ENCODE data around the gene ADTRP. TPM values are rescaled to one million over a fixed set of nuclear protein-coding genes. Genes with fewer than 3 reads are reported as not detected.

ADTRP gene
- total RNA-seq, 2 experiments from 2014 or later = 20.0 to 21.9 TPM

DNA sequence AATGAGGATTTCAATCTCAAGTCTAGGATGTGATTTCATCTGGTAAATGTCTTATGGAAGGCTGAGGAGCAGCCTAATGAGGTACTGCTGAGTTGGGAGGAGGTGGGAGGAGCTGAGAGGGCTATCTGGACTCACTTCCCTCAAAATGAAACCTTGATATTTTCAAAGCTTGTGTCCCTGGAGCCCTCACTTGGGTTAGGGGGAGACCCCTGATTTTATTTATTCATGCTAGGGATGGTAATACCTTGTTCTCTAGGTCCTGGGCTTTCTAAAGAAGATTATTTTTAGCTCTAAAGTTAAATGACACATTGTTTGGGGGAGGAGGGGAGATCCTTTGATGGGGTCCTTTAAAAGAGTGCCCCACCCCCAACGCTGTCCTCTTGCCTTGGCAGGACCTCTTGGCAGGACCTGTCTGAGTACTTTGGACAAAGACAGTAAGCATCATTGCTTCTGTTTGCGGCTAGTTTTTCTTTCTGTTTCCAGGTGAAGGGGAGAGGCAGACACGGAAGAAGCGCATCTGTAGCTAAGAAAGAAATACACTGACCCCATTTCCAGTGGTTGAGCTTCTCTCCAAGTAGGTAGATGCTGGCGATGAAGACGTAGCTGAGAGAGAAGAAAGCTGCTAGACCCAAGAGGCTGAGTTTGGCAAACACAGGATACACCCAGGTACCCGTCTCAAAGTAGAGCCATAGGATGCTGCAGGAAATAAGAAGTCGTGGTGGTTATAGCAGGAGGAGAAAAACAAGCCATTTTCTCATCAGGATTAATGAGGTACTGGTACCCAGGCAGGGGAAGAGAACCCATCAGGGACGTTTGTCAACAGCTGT lies 55.6 kb downstream of the ADTRP start:
- Mint-ChIP-seq H3K36me3 (ENCODE audit: low read depth) (peaks cover 76% of the 10 kb centered on the region), H3K9me3 (peaks cover 8% of the 10 kb centered on the region), H3K4me3 (peak overlapping the region; percentile 56), H3K27me3 (no peaks in the 10 kb centered on the region), H3K4me1 (ENCODE audit: low read depth) (peaks cover 55% of the 10 kb centered on the region), H3K27ac (peak overlapping the region; percentile 80)
- intact Hi-C loops (cut with micrococcal nuclease) = no loop called here
- no peak for TF ChIP-seq CTCF (IDR thresholded peaks at IDR 0.05)
- ChIA-PET POLR2A (interaction anchor here (0.5 to 4.0 kb wide), 6 partner anchors 9 to 295 kb away, joined by 3 to 33 read pairs (median 4); no protein-coding TSS in a partner anchor), CTCF (interaction anchor here (0.7 to 2.4 kb wide), 4 partner anchors 9 to 99 kb away, joined by 3 to 13 read pairs (median 7); no protein-coding TSS in a partner anchor)
- ATAC-seq (peak; percentile 66), DNase-seq (no peak)

DNA sequence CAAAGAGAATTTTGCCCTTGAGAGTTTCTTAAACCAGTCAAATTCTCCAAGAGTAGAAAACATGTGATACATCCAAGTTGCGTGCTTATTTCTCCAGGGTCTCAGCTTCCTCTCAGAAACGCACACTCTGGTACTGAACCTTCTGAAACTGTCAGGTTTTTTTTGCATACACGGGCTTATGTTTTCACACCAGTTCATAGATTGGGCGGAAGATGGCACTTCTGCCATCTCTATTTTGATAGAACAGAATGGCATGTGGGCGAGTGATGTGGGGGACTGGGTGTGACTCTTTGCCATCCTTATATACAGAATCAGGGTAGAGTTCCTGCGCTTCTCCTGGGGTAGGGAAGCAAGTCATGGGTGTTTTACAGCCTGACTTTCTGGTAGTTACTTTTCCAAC lies 56.4 kb downstream of the ADTRP start:
- ATAC-seq = peak; percentile 34
- no peak for TF ChIP-seq CTCF (IDR thresholded peaks at IDR 0.05)
- intact Hi-C loops (cut with micrococcal nuclease) = no loop called here
- Mint-ChIP-seq H3K9me3 (peaks cover 8% of the 10 kb centered on the region), H3K4me3 (no peak overlapping the region), H3K4me1 (ENCODE audit: low read depth) (peaks cover 53% of the 10 kb centered on the region), H3K36me3 (ENCODE audit: low read depth) (peaks cover 78% of the 10 kb centered on the region), H3K27ac (peak overlapping the region; percentile 80), H3K27me3 (no peaks in the 10 kb centered on the region)
- DNase-seq = no peak
- CTCF ChIA-PET = interaction anchor here (1.1 to 2.4 kb wide), 4 partner anchors 9 to 107 kb away, joined by 3 to 13 read pairs (median 7); no protein-coding TSS in a partner anchor
- POLR2A ChIA-PET = interaction anchor here (0.6 to 4.0 kb wide), 6 partner anchors 9 to 292 kb away, joined by 3 to 33 read pairs (median 4); no protein-coding TSS in a partner anchor

- TF ChIP-seq CTCF (IDR thresholded peaks at IDR 0.05) = no peak
- no peak for ATAC-seq
- no peak for DNase-seq
- ChIA-PET CTCF (interaction anchor here (1.0 kb wide), 1 partner anchor 14 kb away, joined by 3 read pairs; no protein-coding TSS in a partner anchor), POLR2A (interaction anchor here (1.6 to 2.0 kb wide), 2 partner anchors 9 to 14 kb away, joined by 4 to 9 read pairs; no protein-coding TSS in a partner anchor)
- H3K36me3 Mint-ChIP-seq (ENCODE audit: low read depth) = peaks cover 62% of the 10 kb centered on the region
- no peak overlapping the region for H3K4me3 Mint-ChIP-seq
- no peak overlapping the region for H3K27ac Mint-ChIP-seq
- no peaks in the 10 kb centered on the region for H3K9me3 Mint-ChIP-seq
- H3K27me3 Mint-ChIP-seq = no peaks in the 10 kb centered on the region
- intact Hi-C loops (cut with micrococcal nuclease) = no loop called here
- H3K4me1 Mint-ChIP-seq (ENCODE audit: low read depth) = peaks cover 53% of the 10 kb centered on the region
These were observed 60.1 kb downstream of the ADTRP start for GRCh38 chr6:11718463-11718862.

GRCh38 chr6:11718031-11718430 lies 60.6 kb downstream of the ADTRP start:
- ATAC-seq (no peak), DNase-seq (no peak)
- Mint-ChIP-seq H3K27ac (no peak overlapping the region), H3K4me1 (ENCODE audit: low read depth) (peaks cover 53% of the 10 kb centered on the region), H3K36me3 (ENCODE audit: low read depth) (peaks cover 62% of the 10 kb centered on the region), H3K9me3 (no peaks in the 10 kb centered on the region), H3K27me3 (no peaks in the 10 kb centered on the region), H3K4me3 (no peak overlapping the region)
- POLR2A ChIA-PET = interaction anchor here (1.6 to 2.0 kb wide), 2 partner anchors 10 to 15 kb away, joined by 4 to 9 read pairs; no protein-coding TSS in a partner anchor
- no peak for TF ChIP-seq CTCF (IDR thresholded peaks at IDR 0.05)
- intact Hi-C loops (cut with micrococcal nuclease) = no loop called here
- CTCF ChIA-PET = interaction anchor here (1.0 kb wide), 1 partner anchor 14 kb away, joined by 3 read pairs; no protein-coding TSS in a partner anchor

Measured in activated CD8-positive, alpha-beta T cell treated with anti-CD3 and anti-CD28 coated beads for 36 hours (primary cell).